BJ (cell line): ENCODE data around the gene ARHGAP36. TPM values are rescaled to one million over a fixed set of nuclear protein-coding genes. Genes with fewer than 3 reads are reported as not detected.

Experiments used
- CTCF ChIA-PET: fragments of 350-600 bp; formaldehyde crosslinking; extraction: SDS; loops from one replicate; lab custom pipeline; 2021; ENCODE audit warnings: antibody characterized with exemption, inconsistent platforms; lab: Yijun Ruan, JAX
- POLR2A ChIA-PET: fragments of 300-600 bp; sonication (Branson Sonifier 250); formaldehyde crosslinking; extraction: SDS; loops from one replicate; lab custom pipeline; 2021; ENCODE audit warnings: antibody characterized with exemption; lab: Charles Lee
- DNase-seq: peaks from one replicate; pipeline ENCODE4 v3.0.0-alpha.2; 2011; ENCODE audit warnings: low read depth
- H3K27me3 ChIP-seq: 2 replicates; pipeline ENCODE4 v1.6.0; 2011; ENCODE audit warnings: low read length; ENCODE audit not compliant: control insufficient read depth, insufficient read depth
- H3K36me3 ChIP-seq: 2 replicates; pipeline ENCODE4 v1.5.1; 2011; ENCODE audit warnings: low read length; ENCODE audit not compliant: control insufficient read depth, insufficient read depth
- H3K4me3 ChIP-seq: 2 replicates; pipeline ENCODE4 v1.5.1; 2011; ENCODE audit warnings: low read depth, mild to moderate bottlenecking, control low read depth, low read length
- polyA minus RNA-seq: library from RNA; depleted of rRNA, polyadenylated mRNA; stranded (reverse); fragments of >200 nt; gene quantifications from 2 replicates; pipeline ENCODE4 v1.2.3, GENCODE V29; 2011; rRNA and poly(A)+ RNA removed
- polyA plus RNA-seq: library from polyadenylated mRNA; depleted of rRNA; stranded (reverse); fragments of >200 nt; gene quantifications from 2 replicates; pipeline ENCODE4 v1.2.3, GENCODE V29; 2011; rRNA removed
- TF ChIP-seq, protein P1 (sequence below): IDR thresholded peaks from 2 replicates; pipeline ENCODE4 v1.5.1; 2011; ENCODE audit warnings: low read depth, mild to moderate bottlenecking, control low read depth, inconsistent platforms, low read length, moderate library complexity; ENCODE audit not compliant: insufficient read depth

The ARHGAP36 gene, protein sequence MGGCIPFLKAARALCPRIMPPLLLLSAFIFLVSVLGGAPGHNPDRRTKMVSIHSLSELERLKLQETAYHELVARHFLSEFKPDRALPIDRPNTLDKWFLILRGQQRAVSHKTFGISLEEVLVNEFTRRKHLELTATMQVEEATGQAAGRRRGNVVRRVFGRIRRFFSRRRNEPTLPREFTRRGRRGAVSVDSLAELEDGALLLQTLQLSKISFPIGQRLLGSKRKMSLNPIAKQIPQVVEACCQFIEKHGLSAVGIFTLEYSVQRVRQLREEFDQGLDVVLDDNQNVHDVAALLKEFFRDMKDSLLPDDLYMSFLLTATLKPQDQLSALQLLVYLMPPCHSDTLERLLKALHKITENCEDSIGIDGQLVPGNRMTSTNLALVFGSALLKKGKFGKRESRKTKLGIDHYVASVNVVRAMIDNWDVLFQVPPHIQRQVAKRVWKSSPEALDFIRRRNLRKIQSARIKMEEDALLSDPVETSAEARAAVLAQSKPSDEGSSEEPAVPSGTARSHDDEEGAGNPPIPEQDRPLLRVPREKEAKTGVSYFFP
- polyA plus RNA-seq (not detected in 2 replicates), polyA minus RNA-seq (not detected in 2 replicates)

DNA sequence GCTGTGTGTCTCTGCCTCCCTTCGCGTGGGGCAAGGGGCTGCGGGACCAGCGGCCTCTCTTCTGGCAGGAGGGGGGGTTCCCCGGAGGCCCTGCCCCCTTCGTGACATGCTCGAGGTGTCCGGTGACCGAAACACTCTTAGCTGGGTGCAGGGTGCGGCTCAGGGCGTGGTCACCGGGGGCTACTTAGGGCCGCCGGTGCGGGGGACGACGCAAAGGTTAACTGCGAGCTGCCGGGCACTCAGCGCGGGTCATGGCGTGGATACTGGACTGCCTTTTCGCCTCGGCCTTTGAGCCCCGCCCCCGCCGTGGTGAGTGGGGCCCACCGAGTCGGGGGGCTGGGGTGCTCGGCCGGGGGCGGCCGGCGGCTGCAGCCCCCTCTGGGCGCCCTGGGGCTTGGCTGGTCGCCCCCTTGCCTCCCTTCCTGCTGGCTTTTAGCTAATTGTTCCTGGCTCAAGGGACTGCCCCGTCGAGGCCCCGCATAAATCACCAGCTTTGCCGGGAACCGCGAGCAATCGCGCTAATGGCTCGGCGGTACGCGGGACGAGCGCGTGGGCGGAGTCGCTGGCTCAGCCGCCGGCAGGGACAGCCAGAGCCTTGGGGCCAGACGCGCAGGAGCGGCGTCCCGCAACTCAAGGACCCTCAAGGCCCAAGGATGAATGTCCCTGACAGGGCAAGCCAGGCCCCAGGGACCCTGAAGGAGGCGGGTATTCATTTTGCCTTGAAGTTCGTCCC, at the start of gene ARHGAP36:
TSS of gene ARHGAP36 (plus strand) at position 211 of the 733 bp plus-strand sequence. CDS start 23,320 bp downstream, outside the sequence.
- DNase-seq: no peak
- POLR2A ChIA-PET: no interaction called here

DNA sequence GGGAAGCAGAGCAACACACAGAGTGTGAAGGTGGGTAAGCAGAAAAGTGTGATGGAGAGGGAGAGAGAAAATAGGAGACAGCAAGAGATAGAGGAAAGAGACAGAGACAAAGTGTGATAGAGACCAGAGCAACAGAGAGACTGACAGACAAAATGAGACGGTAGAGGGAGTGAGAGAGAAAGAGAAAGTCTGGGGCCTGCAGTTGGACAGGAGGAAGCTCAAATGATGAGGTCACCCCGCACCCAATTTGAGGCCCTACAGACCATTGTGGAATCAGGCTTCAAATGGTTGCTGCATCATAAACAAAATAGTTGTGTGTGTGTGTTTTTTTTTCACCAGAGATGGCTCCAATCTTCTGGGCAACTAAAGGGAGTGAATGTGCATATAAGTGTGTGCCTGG, 48.0 kb upstream of the ARHGAP36 start:
- TF ChIP-seq, protein P1, sequence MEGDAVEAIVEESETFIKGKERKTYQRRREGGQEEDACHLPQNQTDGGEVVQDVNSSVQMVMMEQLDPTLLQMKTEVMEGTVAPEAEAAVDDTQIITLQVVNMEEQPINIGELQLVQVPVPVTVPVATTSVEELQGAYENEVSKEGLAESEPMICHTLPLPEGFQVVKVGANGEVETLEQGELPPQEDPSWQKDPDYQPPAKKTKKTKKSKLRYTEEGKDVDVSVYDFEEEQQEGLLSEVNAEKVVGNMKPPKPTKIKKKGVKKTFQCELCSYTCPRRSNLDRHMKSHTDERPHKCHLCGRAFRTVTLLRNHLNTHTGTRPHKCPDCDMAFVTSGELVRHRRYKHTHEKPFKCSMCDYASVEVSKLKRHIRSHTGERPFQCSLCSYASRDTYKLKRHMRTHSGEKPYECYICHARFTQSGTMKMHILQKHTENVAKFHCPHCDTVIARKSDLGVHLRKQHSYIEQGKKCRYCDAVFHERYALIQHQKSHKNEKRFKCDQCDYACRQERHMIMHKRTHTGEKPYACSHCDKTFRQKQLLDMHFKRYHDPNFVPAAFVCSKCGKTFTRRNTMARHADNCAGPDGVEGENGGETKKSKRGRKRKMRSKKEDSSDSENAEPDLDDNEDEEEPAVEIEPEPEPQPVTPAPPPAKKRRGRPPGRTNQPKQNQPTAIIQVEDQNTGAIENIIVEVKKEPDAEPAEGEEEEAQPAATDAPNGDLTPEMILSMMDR: no peak
- Histone ChIP-seq H3K4me3 (no peak overlapping the region), H3K36me3 (no peaks in the 10 kb centered on the region), H3K27me3 (no peaks in the 10 kb centered on the region)
- POLR2A ChIA-PET: no interaction called here
- CTCF ChIA-PET: no interaction called here
- DNase-seq: no peak

More for the DNA sequence above, at the start of gene ARHGAP36:
- TF ChIP-seq, protein P1: no peak
- Histone ChIP-seq H3K36me3 (no peaks in the 10 kb centered on the region), H3K27me3 (no peaks in the 10 kb centered on the region), H3K4me3 (no peak within 1 kb of the TSS)
- CTCF ChIA-PET: no interaction called here

DNA sequence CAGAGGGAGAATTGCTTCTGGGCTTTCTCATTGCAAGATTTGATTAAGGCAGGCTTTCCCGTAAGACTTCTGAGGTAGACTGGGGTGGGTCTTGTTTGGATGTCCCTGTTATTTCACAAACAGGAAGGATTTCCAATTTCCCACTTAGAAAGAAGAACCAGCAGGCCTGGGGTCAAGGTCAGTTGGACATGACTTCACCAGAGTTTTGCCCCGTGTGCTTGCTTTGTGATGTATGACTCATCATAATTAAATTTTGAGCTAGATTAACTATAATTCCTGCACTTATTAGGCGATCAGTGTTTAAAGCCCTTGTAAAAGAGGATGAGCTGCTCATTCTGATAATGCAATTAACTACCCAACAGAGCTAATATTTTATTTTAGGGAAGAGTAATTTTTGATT, 32.8 kb upstream of the ARHGAP36 start:
- Histone ChIP-seq H3K36me3 (no peaks in the 10 kb centered on the region), H3K27me3 (no peaks in the 10 kb centered on the region), H3K4me3 (no peak overlapping the region)
- ChIA-PET POLR2A (no interaction called here), CTCF (no interaction called here)
- no peak for DNase-seq
- TF ChIP-seq, protein P1: no peak

DNA sequence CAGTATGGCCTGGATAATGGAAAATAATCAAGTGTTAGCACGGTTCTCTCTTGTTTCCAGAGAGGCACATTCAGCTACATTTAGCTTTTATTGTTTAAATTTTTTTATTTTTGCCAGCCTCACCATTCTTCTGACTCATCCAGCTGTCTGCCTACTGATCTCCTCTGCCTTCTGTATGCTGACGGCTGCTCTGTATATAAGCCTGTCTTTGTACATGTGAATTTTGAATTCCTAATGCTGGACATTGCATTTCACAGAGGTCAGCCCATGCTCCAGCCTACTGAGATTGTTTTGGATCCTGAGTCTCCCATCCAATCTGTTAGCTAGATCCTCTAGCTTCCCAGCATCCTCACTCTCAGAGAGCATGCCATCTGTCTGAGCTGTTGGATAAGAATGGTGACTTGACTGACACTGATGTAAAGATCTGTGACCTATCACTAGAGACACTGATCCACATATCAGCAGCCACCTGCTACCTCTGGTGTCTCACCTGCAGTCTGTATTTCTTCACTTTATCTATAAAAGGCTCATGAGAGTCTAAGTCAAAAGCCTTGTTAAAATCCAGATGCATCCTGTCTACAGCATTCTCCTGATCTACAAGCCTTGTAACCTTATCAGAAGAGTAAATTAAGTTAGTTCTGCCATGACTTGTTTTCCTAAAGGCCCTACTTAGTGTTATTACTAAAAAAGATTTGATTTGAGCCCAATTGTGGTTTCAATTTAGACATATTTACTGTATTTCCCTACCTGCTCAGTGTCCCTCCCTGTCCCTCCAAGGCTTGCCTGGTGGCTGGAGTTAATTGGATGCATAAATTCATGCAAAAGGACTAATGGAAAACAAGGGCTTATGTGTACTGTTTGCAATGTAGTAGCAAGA, 25.6 kb upstream of the ARHGAP36 start:
- no peaks in the 10 kb centered on the region for H3K36me3 ChIP-seq
- POLR2A ChIA-PET: no interaction called here

More for the DNA sequence above, 25.6 kb upstream of the ARHGAP36 start:
- DNase-seq: no peak
- Histone ChIP-seq H3K27me3 (no peaks in the 10 kb centered on the region), H3K4me3 (no peak overlapping the region)
- CTCF ChIA-PET: no interaction called here
- TF ChIP-seq, protein P1: no peak
